Measurements from ENCODE around the gene RALGAPB.
"Not testable (repeated sequence)": the region's sequence is repeated elsewhere in the genome, so short reads cannot be mapped to it uniquely, and the experiment has no call there.

RALGAPB gene

GRCh38 chr20:38472513-38473366 is at the start of gene RALGAPB:
TSS of gene RALGAPB (plus strand) at chr20:38472843. CDS start at chr20:38488433, 15,590 bp downstream.
- peak; percentile 91 for FAIRE-seq

- FAIRE-seq: no peak
Measured at GRCh38 chr20:38423541-38423940, 49.1 kb upstream of the RALGAPB start.

GRCh38 chr20:38424401-38424800 is 48.2 kb upstream of the RALGAPB start:
- FAIRE-seq: no peak

GRCh38 chr20:38426006-38426897 is 46.4 kb upstream of the RALGAPB start:
- no peak for FAIRE-seq

GRCh38 chr20:38427655-38428023 is 45.0 kb upstream of the RALGAPB start:
- FAIRE-seq: no peak

- FAIRE-seq: no peak
Measured at GRCh38 chr20:38428800-38429199, 43.8 kb upstream of the RALGAPB start.

- no peak for FAIRE-seq
Measured at GRCh38 chr20:38429301-38429700, 43.3 kb upstream of the RALGAPB start.

- no peak for FAIRE-seq
Measured at GRCh38 chr20:38430679-38431325, 41.8 kb upstream of the RALGAPB start.

GRCh38 chr20:38432292-38432691 is 40.4 kb upstream of the RALGAPB start:
- no peak for FAIRE-seq

GRCh38 chr20:38432870-38433269 is 39.8 kb upstream of the RALGAPB start:
- not testable (repeated sequence) for FAIRE-seq

- no peak for FAIRE-seq
Measured at GRCh38 chr20:38433304-38433972, 39.2 kb upstream of the RALGAPB start.

- FAIRE-seq: no peak
Measured at GRCh38 chr20:38434301-38434741, 38.3 kb upstream of the RALGAPB start.

- peak; percentile 3 for FAIRE-seq
Measured at GRCh38 chr20:38434770-38435554, 37.7 kb upstream of the RALGAPB start, which contains the start of gene SNHG17. TSS of gene SNHG17 (minus strand) at chr20:38435328.

GRCh38 chr20:38435555-38435939 is 37.1 kb upstream of the RALGAPB start:
- FAIRE-seq: no peak

- FAIRE-seq: no peak
Measured at GRCh38 chr20:38437796-38438195, 34.8 kb upstream of the RALGAPB start.

- not testable (repeated sequence) for FAIRE-seq
Measured at GRCh38 chr20:38441110-38441509, 31.5 kb upstream of the RALGAPB start.

GRCh38 chr20:38441916-38442315 is 30.7 kb upstream of the RALGAPB start:
- no peak for FAIRE-seq

- no peak for FAIRE-seq
Measured at GRCh38 chr20:38445381-38445796, 27.3 kb upstream of the RALGAPB start.

- FAIRE-seq: no peak
Measured at GRCh38 chr20:38445901-38446425, 26.7 kb upstream of the RALGAPB start.

- FAIRE-seq: no peak
Measured at GRCh38 chr20:38446441-38447209, 26.0 kb upstream of the RALGAPB start.

- FAIRE-seq: no peak
Measured at GRCh38 chr20:38447251-38447661, 25.4 kb upstream of the RALGAPB start.
